HepG2 (cell line): ENCODE data around the gene MBD4. TPM values are rescaled to one million over a fixed set of nuclear protein-coding genes. Genes with fewer than 3 reads are reported as not detected.
A peak's percentile ranks its signal among the peaks of the same experiment; 100 is the strongest.

Experiments
- ATAC-seq: fragments of 200-7000 bp; cut with Tn5 transposase; 3 replicates; pipeline ENCODE4 v1.9.1; 2020; ENCODE audit warnings: mild to moderate bottlenecking, moderate library complexity
- BruUV-seq: library from RNA; stranded (reverse); fragments of 400-500 nt; replicated peaks from 2 replicates; lab custom pipeline; 2021; lab: Mats Ljungman, UMichigan
- CTCF ChIA-PET: fragments of 300-600 bp; formaldehyde crosslinking; extraction: SDS; loops from one replicate; lab custom pipeline; 2021; ENCODE audit warnings: low total read pairs, inconsistent platforms, low intra/inter-chr PET ratio; lab: Yijun Ruan, JAX
- POLR2A ChIA-PET: fragments of 350-600 bp; sonication (Branson Sonifier 250); formaldehyde crosslinking; loops from one replicate; lab custom pipeline; 2020; ENCODE audit warnings: antibody characterized with exemption, inconsistent platforms; lab: Yijun Ruan, JAX
- DNase-seq: peaks from one replicate; pipeline ENCODE4 v3.0.0-alpha.2; 2015; ENCODE audit warnings: low spot score
- FAIRE-seq: peaks from 3 replicates; lab custom pipeline; 2011; peaks lifted over from hg19 to GRCh38; lab: Jason Lieb, UNC
- H2AFZ ChIP-seq: one replicate; pipeline ENCODE4 v1.6.1; 2011; ENCODE audit warnings: low read length, inconsistent platforms
- H3K27ac ChIP-seq: fragments of 300-600 bp; 3 replicates; pipeline ENCODE4 v1.8.0; 2011; ENCODE audit warnings: mixed run types, mild to moderate bottlenecking, mixed read lengths, low read length, inconsistent platforms; ENCODE audit not compliant: insufficient read depth; ENCODE audit errors: extremely low read length
- H3K27me3 ChIP-seq, 2 experiments: fragments of 200-600 bp in 1 of 2; 2 replicates in 1 of 2; 3 replicates in 1 of 2; pipeline versions ENCODE4 v1.6.0 to v1.8.0; 2011; ENCODE audit warnings: low read length in 2 of 2, mild to moderate bottlenecking in 2 of 2, moderate library complexity in 2 of 2, inconsistent platforms in 1 of 2; ENCODE audit not compliant: insufficient read depth in 2 of 2, control insufficient read depth in 1 of 2
- H3K36me3 ChIP-seq, 2 experiments: fragments of 200-600 bp in 1 of 2; replicated peaks in 1 of 2; 2 replicates in 1 of 2; 3 replicates in 1 of 2; pipeline versions ENCODE4 v1.5.1 to v1.8.0; 2011; ENCODE audit warnings: low read length in 2 of 2, inconsistent platforms in 1 of 2; ENCODE audit not compliant: insufficient read depth in 2 of 2, control insufficient read depth in 1 of 2
- H3K4me1 ChIP-seq: 2 replicates; pipeline ENCODE4 v1.5.1; 2012; ENCODE audit warnings: low read length, inconsistent platforms; ENCODE audit not compliant: insufficient read depth
- H3K4me2 ChIP-seq: 2 replicates; pipeline ENCODE4 v1.6.0; 2011; ENCODE audit warnings: low read depth, low read length, inconsistent platforms
- H3K4me3 ChIP-seq, 3 experiments: fragments of 200-600 bp in 1 of 3; sonication (generic), shearing (Covaris generic) in 1 of 3; replicated peaks in 1 of 3; 2 replicates each; pipeline ENCODE4 v1.5.1; 2011 to 2016; ENCODE audit warnings: low read length in 3 of 3, inconsistent platforms in 2 of 3, low read depth in 2 of 3, mild to moderate bottlenecking in 2 of 3, control low read depth in 1 of 3, mixed read lengths in 1 of 3; ENCODE audit not compliant: insufficient read depth in 1 of 3
- H3K79me2 ChIP-seq: one replicate; pipeline ENCODE4 v1.6.1; 2011; ENCODE audit warnings: low read length, inconsistent platforms; ENCODE audit not compliant: insufficient read depth
- H3K9ac ChIP-seq: 2 replicates; pipeline ENCODE4 v1.6.0; 2011; ENCODE audit warnings: mild to moderate bottlenecking, low read depth, low read length, inconsistent platforms; ENCODE audit not compliant: insufficient read depth
- H3K9me3 ChIP-seq: 2 replicates; pipeline ENCODE4 v1.5.1; 2012; ENCODE audit warnings: mild to moderate bottlenecking, low read length
- H4K20me1 ChIP-seq: 2 replicates; pipeline ENCODE4 v1.6.0; 2011; ENCODE audit warnings: inconsistent platforms, mild to moderate bottlenecking, low read length, moderate library complexity; ENCODE audit not compliant: insufficient read depth
- CAMTA2 ChIP-seq: sonication (generic); formaldehyde crosslinking; IDR thresholded peaks from 2 replicates; pipeline ENCODE4 v1.4.0; 2020; ENCODE audit warnings: mild to moderate bottlenecking, missing genetic modification reagents, borderline replicate concordance
- CREBL2 ChIP-seq: sonication (generic); formaldehyde crosslinking; IDR thresholded peaks from 2 replicates; pipeline ENCODE4 v1.8.1; 2023; ENCODE audit warnings: missing genetic modification reagents, mild to moderate bottlenecking, borderline replicate concordance
- FOXO4 ChIP-seq: sonication (generic); formaldehyde crosslinking; conservative IDR thresholded peaks from 2 replicates; pipeline ENCODE4 v1.8.1; 2023; ENCODE audit warnings: missing genetic modification reagents
- GABPA ChIP-seq, 2 experiments: IDR thresholded peaks; 2 replicates each; pipeline ENCODE4 v1.6.1; 2011 to 2016; ENCODE audit warnings: low read depth in 2 of 2, low read length in 1 of 2, missing biosample characterization in 1 of 2, missing genetic modification characterization in 1 of 2
- GPN1 ChIP-seq: sonication (generic); formaldehyde crosslinking; IDR thresholded peaks from 2 replicates; pipeline ENCODE4 v1.5.1; 2020; ENCODE audit warnings: missing genetic modification reagents, borderline replicate concordance
- HIVEP1 ChIP-seq: sonication (generic); formaldehyde crosslinking; IDR thresholded peaks from 2 replicates; pipeline ENCODE4 v1.4.0; 2020; ENCODE audit warnings: mild to moderate bottlenecking, missing genetic modification reagents
- MEF2D ChIP-seq: sonication (generic); formaldehyde crosslinking; IDR thresholded peaks from 2 replicates; pipeline ENCODE4 v1.5.1; 2020; ENCODE audit warnings: mild to moderate bottlenecking, missing genetic modification reagents
- MXI1 ChIP-seq: IDR thresholded peaks from 3 replicates; pipeline ENCODE4 v1.6.1; 2012; ENCODE audit warnings: low read depth, low read length, inconsistent platforms, borderline replicate concordance
- REL ChIP-seq: sonication (generic); formaldehyde crosslinking; conservative IDR thresholded peaks from 2 replicates; pipeline ENCODE4 v1.8.0; 2022; ENCODE audit warnings: mild to moderate bottlenecking, missing genetic modification reagents, moderate library complexity
- RFXANK ChIP-seq: IDR thresholded peaks from 2 replicates; pipeline ENCODE4 v1.6.1; 2016
- RXRA ChIP-seq: sonication (generic); formaldehyde crosslinking; IDR thresholded peaks from 2 replicates; pipeline ENCODE4 v1.5.1; 2020; ENCODE audit warnings: missing genetic modification reagents
- TCF12 ChIP-seq, 2 experiments: fragments of 450-650 bp in 1 of 2; sonication (generic) in 1 of 2; formaldehyde crosslinking in 1 of 2; IDR thresholded peaks; 2 replicates each; pipeline versions ENCODE4 v1.6.1 to v1.8.0; 2017 to 2022; ENCODE audit warnings: antibody characterized with exemption in 1 of 2, mild to moderate bottlenecking in 1 of 2, missing genetic modification reagents in 1 of 2, moderate library complexity in 1 of 2
- ZBTB37 ChIP-seq: sonication (generic); formaldehyde crosslinking; IDR thresholded peaks from 2 replicates; pipeline ENCODE4 v1.4.0; 2020; ENCODE audit warnings: mild to moderate bottlenecking, missing genetic modification reagents
- ZNF337 ChIP-seq: sonication (generic); formaldehyde crosslinking; IDR thresholded peaks from 2 replicates; pipeline ENCODE4 v1.5.1; 2020; ENCODE audit warnings: missing genetic modification reagents, low read depth, mild to moderate bottlenecking, borderline replicate concordance
- ZNF720 ChIP-seq: sonication (generic); formaldehyde crosslinking; IDR thresholded peaks from 2 replicates; pipeline ENCODE4 v1.4.0; 2020; ENCODE audit warnings: missing genetic modification reagents
- ZZZ3 ChIP-seq: sonication (generic); formaldehyde crosslinking; IDR thresholded peaks from 2 replicates; pipeline ENCODE4 v1.4.0; 2020; ENCODE audit warnings: missing genetic modification reagents, mild to moderate bottlenecking, borderline replicate concordance
- WGBS: methylation state at CpG from one replicate; pipeline ENCODE4 v1.1.6; 2017; ENCODE audit warnings: low lambda C conversion rate; 5-methylcytosine and 5-hydroxymethylcytosine counted together
- in situ Hi-C: cut with HindIII; loops from 2 replicates; pipeline ENCODE4 v1.10.0; 2017; ENCODE audit warnings: low pct_unique_long_range_greater_than_20kb; ENCODE audit not compliant: extremely low pct_ligation_motif_present
- intact Hi-C: fragments of 100-400 bp; cut with micrococcal nuclease; formaldehyde crosslinking; loops from one replicate; pipeline ENCODE4 v1.10.0; 2022; ENCODE audit not compliant: unreplicated experiment
- polyA plus RNA-seq, 8 experiments: library from polyadenylated mRNA; depleted of rRNA in 3 of 8; stranded (reverse) in 7 of 8; unstranded in 1 of 8; fragments of >200 nt; fragmentation: Illumina TruSeq in 4 of 8; extraction: Trizol in 4 of 8; gene quantifications; 2 replicates each; pipeline versions ENCODE4 v1.2.1 to v1.2.3, GENCODE V29; 2011 to 2016; ENCODE audit warnings: low read depth in 4 of 8, missing spikeins in 1 of 8, mixed read lengths in 1 of 8; ENCODE audit not compliant: insufficient read depth in 1 of 8
- total RNA-seq, 5 experiments: library from RNA; depleted of rRNA; stranded (reverse); fragments of >200 nt; fragmentation: Illumina TruSeq; extraction: Trizol; gene quantifications; 2 replicates each; pipeline ENCODE4 v1.2.3, GENCODE V29; 2016; ENCODE audit warnings: low read depth in 1 of 5

The MBD4 gene
- total and polyA plus RNA-seq, 2 of the 13 experiments (the other 11 are each of a cell fraction or from before 2014, with no cell fraction given): 14.9 to 25.3 TPM

- in situ Hi-C loops: no loop called here
- Histone ChIP-seq H3K79me2 (peaks cover 46% of the 10 kb centered on the region), H3K4me1 (peaks cover 80% of the 10 kb centered on the region), H3K36me3 (peaks cover 0 to 15% of the 10 kb centered on the region in 2 experiments; a peak in 2 of 5 replicates), H3K9me3 (no peaks in the 10 kb centered on the region), H3K9ac (peak overlapping the region; percentile 88), H3K27ac (peak overlapping the region; percentile 87), H3K4me2 (peak overlapping the region; percentile 88), H2AFZ (no peak overlapping the region), H4K20me1 (peaks cover 3% of the 10 kb centered on the region; the same call in 1 of the 2 replicates), H3K4me3 (peak overlapping the region; percentile 61 to 86 (median 85)), H3K27me3 (no peaks in the 10 kb centered on the region; a peak in 1 of 5 replicates)
- BruUV-seq: no TSS peak
- FAIRE-seq (no peak), ATAC-seq (peak; percentile 46), DNase-seq (no peak)
- intact Hi-C loops: loop anchor here (1.0 kb wide), 1 partner anchor 15 kb away; no protein-coding TSS in a partner anchor
- ChIA-PET CTCF (no interaction called here), POLR2A (interaction anchor here (2.2 to 2.9 kb wide), 2 partner anchors 15 to 41 kb away, joined by 9 to 23 read pairs; partner anchors contain the start of genes IFT122 and MBD4)
- 0% methylated on average over 16 of the region's 18 CpGs for WGBS
- TF ChIP-seq TCF12 (IDR thresholded peaks at IDR 0.05) (no peak), TCF12 (CRISPR knock-in tag; IDR thresholded peaks at IDR 0.05) (peak; percentile 60; the same call in 1 of the 2 replicates), HIVEP1 (CRISPR knock-in tag) (0 out of 2 replicates have a peak, but pooled peaks have one; percentile 25), ZBTB37 (CRISPR knock-in tag) (0 out of 2 replicates have a peak, but pooled peaks have one; percentile 29), RFXANK (CRISPR knock-in tag) (no peak), MXI1 (no peak), ZNF337 (CRISPR knock-in tag) (no peak), GPN1 (no peak), RXRA (CRISPR knock-in tag) (peak; percentile 23; the same call in 1 of the 2 replicates), ZZZ3 (no peak), ZNF720 (CRISPR knock-in tag) (no peak), FOXO4 (no peak), REL (no peak), CREBL2 (CRISPR knock-in tag) (no peak), CAMTA2 (CRISPR knock-in tag) (no peak), GABPA (IDR thresholded peaks at IDR 0.05; ENCODE audit: low read depth, low read length) (no peak), GABPA (CRISPR knock-in tag; IDR thresholded peaks at IDR 0.05; ENCODE audit: low read depth) (no peak), MEF2D (CRISPR knock-in tag) (no peak)
Observed at GRCh38 chr3:129398803-129399144, 41.0 kb downstream of the MBD4 start.
